ENCODE results near the gene DLGAP1.

GRCh38 chr18:3660739-3661515 is 794.2 kb downstream of the DLGAP1 start:
- TF ChIP-seq ZNF24 (IDR thresholded peaks at IDR 0.05) (no peak), JUND (IDR thresholded peaks at IDR 0.05; ENCODE audit: low read depth, low read length) (no peak), CBX5 (IDR thresholded peaks at IDR 0.05; ENCODE audit: low read depth) (no peak), YBX1 (IDR thresholded peaks at IDR 0.05) (no peak), ESRRA (IDR thresholded peaks at IDR 0.05; ENCODE audit: low read length) (no peak), SMC3 (IDR thresholded peaks at IDR 0.05; ENCODE audit: borderline replicate concordance, low read length) (no peak), RAD21 (IDR thresholded peaks at IDR 0.05; ENCODE audit: insufficient read depth, low read depth, low read length) (no peak), POLR2A (IDR thresholded peaks at IDR 0.05; ENCODE audit: low read depth, low read length) (no peak), FOS (IDR thresholded peaks at IDR 0.05; ENCODE audit: borderline replicate concordance, extremely low read depth, insufficient read length) (no peak), E4F1 (IDR thresholded peaks at IDR 0.05; ENCODE audit: borderline replicate concordance, partially characterized antibody) (no peak), MYB (IDR thresholded peaks at IDR 0.05; ENCODE audit: borderline replicate concordance, low read depth, low read length) (no peak)
- TF ChIP-seq, protein P1, sequence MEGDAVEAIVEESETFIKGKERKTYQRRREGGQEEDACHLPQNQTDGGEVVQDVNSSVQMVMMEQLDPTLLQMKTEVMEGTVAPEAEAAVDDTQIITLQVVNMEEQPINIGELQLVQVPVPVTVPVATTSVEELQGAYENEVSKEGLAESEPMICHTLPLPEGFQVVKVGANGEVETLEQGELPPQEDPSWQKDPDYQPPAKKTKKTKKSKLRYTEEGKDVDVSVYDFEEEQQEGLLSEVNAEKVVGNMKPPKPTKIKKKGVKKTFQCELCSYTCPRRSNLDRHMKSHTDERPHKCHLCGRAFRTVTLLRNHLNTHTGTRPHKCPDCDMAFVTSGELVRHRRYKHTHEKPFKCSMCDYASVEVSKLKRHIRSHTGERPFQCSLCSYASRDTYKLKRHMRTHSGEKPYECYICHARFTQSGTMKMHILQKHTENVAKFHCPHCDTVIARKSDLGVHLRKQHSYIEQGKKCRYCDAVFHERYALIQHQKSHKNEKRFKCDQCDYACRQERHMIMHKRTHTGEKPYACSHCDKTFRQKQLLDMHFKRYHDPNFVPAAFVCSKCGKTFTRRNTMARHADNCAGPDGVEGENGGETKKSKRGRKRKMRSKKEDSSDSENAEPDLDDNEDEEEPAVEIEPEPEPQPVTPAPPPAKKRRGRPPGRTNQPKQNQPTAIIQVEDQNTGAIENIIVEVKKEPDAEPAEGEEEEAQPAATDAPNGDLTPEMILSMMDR (IDR thresholded peaks at IDR 0.05 in 2 of 3, conservative IDR thresholded peaks at IDR 0.05 in 1 of 3; ENCODE audit: control insufficient read depth in 2 of 3, extremely low read depth in 1 of 3, insufficient read depth in 1 of 3, low read depth in 3 of 3, low read length in 3 of 3): no peak
